Colon (tissue), 2 donors: ENCODE measurements around the gene PDE9A.

Experiments
- FAIRE-seq: peaks from 2 replicates; lab custom pipeline; 2012; peaks lifted over from hg19 to GRCh38; lab: Jason Lieb, UNC
- donor health status: control.
- donor health status: control.

The PDE9A gene

GRCh38 chr21:42741066-42741465 is 87.6 kb downstream of the PDE9A start:
- no peak for FAIRE-seq

- FAIRE-seq, result no peak
Measured at GRCh38 chr21:42744520-42745445, 91.4 kb downstream of the PDE9A start.

GRCh38 chr21:42745511-42746239 is 92.3 kb downstream of the PDE9A start:
- FAIRE-seq, result no peak

GRCh38 chr21:42746240-42746592 is 92.8 kb downstream of the PDE9A start:
- FAIRE-seq, result no peak

GRCh38 chr21:42746593-42747275 is 93.3 kb downstream of the PDE9A start:
- FAIRE-seq, result no peak

GRCh38 chr21:42747276-42747701 is 93.9 kb downstream of the PDE9A start:
- FAIRE-seq, result no peak

- FAIRE-seq, result no peak
Measured at GRCh38 chr21:42747746-42748351, 94.4 kb downstream of the PDE9A start.

GRCh38 chr21:42748620-42749176 is 95.3 kb downstream of the PDE9A start:
- no peak for FAIRE-seq

GRCh38 chr21:42750737-42751530 is 97.5 kb downstream of the PDE9A start:
- FAIRE-seq, result no peak

GRCh38 chr21:42751866-42752265 is 98.4 kb downstream of the PDE9A start:
- FAIRE-seq, result no peak

GRCh38 chr21:42753804-42754203 is 100.4 kb downstream of the PDE9A start:
- no peak for FAIRE-seq

GRCh38 chr21:42754270-42754933 is 101.0 kb downstream of the PDE9A start:
- no peak for FAIRE-seq

- no peak for FAIRE-seq
Measured at GRCh38 chr21:42755031-42755665, 101.7 kb downstream of the PDE9A start.

GRCh38 chr21:42755766-42756579 is 102.6 kb downstream of the PDE9A start:
- FAIRE-seq, result no peak

- no peak for FAIRE-seq
Measured at GRCh38 chr21:42756580-42757250, 103.3 kb downstream of the PDE9A start.

GRCh38 chr21:42757422-42757821 is 104.0 kb downstream of the PDE9A start:
- no peak for FAIRE-seq

GRCh38 chr21:42757826-42758655 is 104.6 kb downstream of the PDE9A start:
- FAIRE-seq, result no peak
